Natural killer cell treated with Interleukin-12 subunit alpha and Interleukin-12 subunit beta and Interleukin-15 and Interleukin-18, amount 100 ng/mL, for 72 hours (primary cell): ENCODE data around the gene WDR93. TPM values are rescaled to one million over a fixed set of nuclear protein-coding genes. Genes with fewer than 3 reads are reported as not detected.

Experiments
- ATAC-seq, 2 donors: fragments of 150-1000 bp; cut with Tn5 transposase in 1 of 2; sonication (Bioruptor Pico), chemical (Tn5 transposase) in 1 of 2; 2 replicates each; pipeline ENCODE4 v1.10.0; 2021
- DNase-seq: peaks from one replicate; pipeline ENCODE4 v3.0.0; 2022; ENCODE audit warnings: low spot score
- H3K27ac Mint-ChIP-seq, 2 donors: 1 replicate in 1 of 2; 2 replicates in 1 of 2; pipeline ENCODE4 v1.8.0; 2022; ENCODE audit warnings: mixed read lengths in 2 of 2, mild to moderate bottlenecking in 1 of 2, moderate library complexity in 1 of 2
- H3K27me3 Mint-ChIP-seq, 2 donors: 1 replicate in 1 of 2; 2 replicates in 1 of 2; pipeline ENCODE4 v1.8.0; 2022; ENCODE audit warnings: mixed read lengths in 2 of 2
- H3K36me3 Mint-ChIP-seq: one replicate; pipeline ENCODE4 v1.8.0; 2022; ENCODE audit warnings: mixed read lengths
- H3K4me1 Mint-ChIP-seq, 2 donors: 1 replicate in 1 of 2; 2 replicates in 1 of 2; pipeline ENCODE4 v1.8.0; 2022; ENCODE audit warnings: low read depth in 2 of 2, mixed read lengths in 2 of 2, mild to moderate bottlenecking in 1 of 2
- H3K4me3 Mint-ChIP-seq: one replicate; pipeline ENCODE4 v1.8.0; 2022; ENCODE audit warnings: mixed read lengths
- H3K9me3 Mint-ChIP-seq: 2 replicates; pipeline ENCODE4 v1.8.0; 2022; ENCODE audit warnings: mixed read lengths
- total RNA-seq, 2 donors: library from RNA; stranded (reverse); gene quantifications; one replicate each; pipeline ENCODE4 v1.2.3, GENCODE V29; 2022

WDR93 gene
- total RNA-seq, 2 donors from 2014 or later, result not detected

DNA sequence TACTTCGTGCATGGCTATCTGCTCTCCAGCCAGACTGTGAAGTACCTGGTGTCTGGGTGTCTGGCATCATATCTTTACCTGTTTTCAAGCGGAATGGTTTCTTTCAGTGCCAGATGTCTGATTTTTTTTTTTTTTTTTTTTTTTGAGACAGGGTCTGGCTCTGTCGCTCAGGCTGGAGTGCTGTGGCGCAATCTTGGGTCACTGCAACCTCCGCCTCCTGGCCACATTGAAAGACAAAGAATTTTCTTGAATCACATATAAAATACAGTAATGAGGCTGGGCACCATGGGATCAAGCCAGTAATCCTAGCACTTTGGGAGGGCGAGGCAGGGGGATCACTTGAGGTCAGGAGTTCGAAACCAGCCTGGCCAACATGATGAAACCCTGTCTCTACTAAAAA is 63.2 kb downstream of the WDR93 start:
- Mint-ChIP-seq H3K9me3 (no peaks in the 10 kb centered on the region), H3K36me3 (no peaks in the 10 kb centered on the region), H3K27ac (no peak overlapping the region), H3K27me3 (peaks cover 12 to 15% of the 10 kb centered on the region in 2 donors), H3K4me1 (peaks cover 0 to 2% of the 10 kb centered on the region in 2 donors), H3K4me3 (no peak overlapping the region)
- DNase-seq, result no peak
- no peak for ATAC-seq

DNA sequence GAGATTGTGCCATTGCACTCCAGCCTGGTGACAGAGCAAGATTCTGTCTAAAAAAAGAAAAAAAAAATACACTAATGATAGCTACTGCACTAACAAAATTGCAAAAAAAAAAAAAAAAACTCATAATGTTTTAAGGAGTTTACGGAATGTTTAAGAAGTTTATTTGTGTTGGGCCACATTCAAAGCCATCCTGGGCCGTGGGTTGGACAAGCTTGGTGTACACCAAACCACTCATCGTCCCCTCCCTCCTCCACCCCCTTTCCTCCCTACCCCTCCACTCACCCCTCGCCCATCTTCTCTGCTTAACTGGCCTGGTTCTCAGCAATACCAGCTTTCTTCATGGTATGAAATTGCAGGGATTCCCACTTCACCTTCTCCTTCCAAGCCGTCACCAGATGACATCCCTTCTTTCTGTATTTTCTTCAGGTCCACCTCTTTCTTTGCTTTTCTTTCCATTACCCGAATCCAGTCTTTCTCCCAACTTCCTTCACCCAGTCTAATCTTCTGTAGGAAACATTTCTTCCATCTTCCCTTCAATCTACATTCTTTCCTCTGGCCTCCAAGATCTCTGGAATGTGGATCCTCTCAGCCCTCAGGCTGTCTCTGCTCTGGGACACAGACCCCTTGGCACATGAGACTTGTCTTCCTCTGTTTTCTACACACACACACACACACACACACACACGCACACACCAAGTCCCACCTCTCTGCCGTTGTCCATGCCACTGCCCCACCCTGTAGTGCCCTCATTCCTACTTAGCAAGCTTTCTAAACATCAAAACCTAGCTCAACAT is 63.9 kb downstream of the WDR93 start:
- Mint-ChIP-seq H3K36me3 (no peaks in the 10 kb centered on the region), H3K4me3 (no peak overlapping the region), H3K27ac (no peak overlapping the region), H3K27me3 (peaks cover 12 to 15% of the 10 kb centered on the region in 2 donors), H3K4me1 (peaks cover 0 to 2% of the 10 kb centered on the region in 2 donors), H3K9me3 (no peaks in the 10 kb centered on the region)
- DNase-seq (no peak), ATAC-seq (no peak)

DNA sequence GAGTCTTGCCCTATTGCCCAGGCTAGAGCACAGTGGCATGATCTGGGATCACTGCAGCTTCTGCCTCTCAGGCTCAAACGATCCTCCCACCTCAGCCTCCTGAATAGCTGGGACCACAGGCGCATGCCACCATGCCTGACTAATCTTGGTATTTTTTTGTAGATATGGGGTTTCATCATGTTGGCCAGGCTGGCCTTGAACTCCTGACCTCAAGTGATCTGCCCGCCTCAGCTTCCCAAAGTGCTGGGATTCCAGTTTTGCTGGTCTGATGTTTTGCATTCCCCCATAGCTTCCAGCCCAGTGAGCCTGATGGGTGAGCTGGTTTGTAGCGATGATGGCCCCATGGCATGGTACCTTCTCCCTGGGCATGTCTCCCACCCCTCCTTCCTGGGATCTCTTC is 65.1 kb downstream of the WDR93 start:
- Mint-ChIP-seq H3K9me3 (no peaks in the 10 kb centered on the region), H3K36me3 (no peaks in the 10 kb centered on the region), H3K27ac (no peak overlapping the region), H3K4me1 (no peaks in the 10 kb centered on the region), H3K4me3 (no peak overlapping the region), H3K27me3 (peaks cover 15% of the 10 kb centered on the region in 2 donors)
- ATAC-seq (no peak), DNase-seq (no peak)

DNA sequence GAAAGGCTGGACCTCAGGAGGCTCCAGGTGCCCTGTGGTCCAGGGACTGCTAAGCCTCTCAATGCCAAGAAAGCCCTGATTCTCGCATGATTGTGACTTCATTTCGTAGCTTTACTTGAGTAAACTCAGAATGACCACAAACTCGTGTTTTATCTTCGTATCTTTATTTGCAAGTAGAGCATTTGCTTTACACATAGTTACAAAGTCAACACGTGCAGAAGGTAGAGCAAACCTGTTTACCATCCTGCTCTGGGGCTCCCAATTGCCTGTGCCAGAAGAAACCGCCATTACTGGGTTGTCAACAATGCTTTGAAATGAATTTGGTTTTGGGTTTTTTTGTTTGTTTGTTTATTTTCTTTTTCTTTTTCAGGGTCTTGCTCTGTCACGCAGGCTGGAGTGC is 66.3 kb downstream of the WDR93 start:
- H3K4me3 Mint-ChIP-seq, result no peak overlapping the region
- H3K36me3 Mint-ChIP-seq, result no peaks in the 10 kb centered on the region
- H3K4me1 Mint-ChIP-seq, result peaks cover 0 to 3% of the 10 kb centered on the region in 2 donors
- H3K27ac Mint-ChIP-seq, result no peak overlapping the region
- ATAC-seq, result no peak
- no peak for DNase-seq
- no peaks in the 10 kb centered on the region for H3K9me3 Mint-ChIP-seq
- peaks cover 15% of the 10 kb centered on the region in 2 donors for H3K27me3 Mint-ChIP-seq

DNA sequence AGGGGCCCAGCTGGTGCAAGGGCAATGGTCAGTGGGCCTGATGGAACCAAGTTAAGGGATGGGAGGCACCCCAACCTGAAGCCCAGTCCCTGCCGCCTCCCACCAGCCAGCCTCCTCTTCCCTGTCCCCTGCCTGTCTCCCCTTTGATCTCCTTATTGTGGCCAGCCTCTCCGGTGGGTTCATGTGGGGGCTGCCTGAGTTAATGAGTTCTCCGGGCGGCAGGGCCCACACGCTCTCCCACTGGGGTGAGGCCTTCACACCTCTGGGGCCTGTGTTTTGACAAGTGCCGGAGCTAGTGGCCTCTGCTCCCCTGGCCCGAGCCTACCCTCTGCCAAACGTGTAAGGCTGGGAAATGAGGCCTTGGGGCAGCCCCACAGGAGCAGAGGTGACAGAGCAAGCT is 67.7 kb downstream of the WDR93 start:
- H3K27ac Mint-ChIP-seq, result no peak overlapping the region
- DNase-seq (no peak), ATAC-seq (no peak)
- no peak overlapping the region for H3K4me3 Mint-ChIP-seq
- H3K27me3 Mint-ChIP-seq, result peaks cover 15% of the 10 kb centered on the region in 2 donors
- H3K9me3 Mint-ChIP-seq, result no peaks in the 10 kb centered on the region
- peaks cover 0 to 3% of the 10 kb centered on the region in 2 donors for H3K4me1 Mint-ChIP-seq
- H3K36me3 Mint-ChIP-seq, result no peaks in the 10 kb centered on the region

DNA sequence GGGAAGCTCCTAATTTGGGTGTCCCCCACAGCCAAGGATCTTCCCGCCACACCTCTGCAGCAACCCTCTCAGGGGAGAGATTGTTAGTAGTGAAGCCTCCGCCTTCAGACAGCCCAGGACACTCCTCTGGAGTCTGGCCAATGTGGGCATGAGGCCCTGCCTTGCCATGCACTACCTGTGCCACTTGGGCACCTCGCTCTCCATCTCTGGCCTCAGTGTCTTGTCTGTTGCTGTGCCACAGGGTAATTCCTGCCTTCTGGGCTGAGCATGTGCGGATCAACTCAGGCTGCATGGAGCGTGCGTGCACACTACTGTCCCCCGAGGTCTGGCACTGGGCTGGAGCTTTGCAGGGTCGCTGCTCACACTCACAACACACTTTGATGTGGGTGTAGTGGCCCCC is 68.4 kb downstream of the WDR93 start:
- H3K27me3 Mint-ChIP-seq, result peaks cover 15% of the 10 kb centered on the region in 2 donors
- ATAC-seq (peak; percentile 8 to 11), DNase-seq (no peak)
- H3K4me3 Mint-ChIP-seq, result no peak overlapping the region
- no peak overlapping the region for H3K27ac Mint-ChIP-seq
- H3K36me3 Mint-ChIP-seq, result no peaks in the 10 kb centered on the region
- H3K4me1 Mint-ChIP-seq, result peaks cover 0 to 3% of the 10 kb centered on the region in 2 donors
- no peaks in the 10 kb centered on the region for H3K9me3 Mint-ChIP-seq

DNA sequence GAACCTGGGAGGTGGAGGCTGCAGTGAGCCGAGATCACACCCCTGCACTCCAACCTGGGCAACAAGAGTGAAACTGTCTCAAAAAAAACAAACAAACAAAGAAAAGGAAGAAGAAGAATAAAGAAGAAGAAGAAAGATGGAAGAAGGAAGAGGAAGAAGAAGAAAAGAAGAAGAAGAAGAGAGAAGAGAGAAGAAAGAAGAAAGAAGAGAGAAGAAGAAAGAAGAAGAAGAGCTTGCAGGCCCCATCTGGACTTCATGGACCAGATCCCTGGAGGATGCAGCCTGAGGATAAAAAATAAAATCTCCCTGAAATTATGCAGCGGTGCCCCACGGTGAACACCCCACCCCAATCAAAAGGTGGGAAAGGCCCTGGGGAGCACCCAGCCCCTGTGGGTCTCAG is 69.2 kb downstream of the WDR93 start:
- Mint-ChIP-seq H3K36me3 (no peaks in the 10 kb centered on the region), H3K4me1 (peaks cover 0 to 3% of the 10 kb centered on the region in 2 donors), H3K27me3 (peaks cover 9 to 11% of the 10 kb centered on the region in 2 donors), H3K27ac (no peak overlapping the region), H3K4me3 (no peak overlapping the region), H3K9me3 (no peaks in the 10 kb centered on the region)
- DNase-seq (no peak), ATAC-seq (no peak)

DNA sequence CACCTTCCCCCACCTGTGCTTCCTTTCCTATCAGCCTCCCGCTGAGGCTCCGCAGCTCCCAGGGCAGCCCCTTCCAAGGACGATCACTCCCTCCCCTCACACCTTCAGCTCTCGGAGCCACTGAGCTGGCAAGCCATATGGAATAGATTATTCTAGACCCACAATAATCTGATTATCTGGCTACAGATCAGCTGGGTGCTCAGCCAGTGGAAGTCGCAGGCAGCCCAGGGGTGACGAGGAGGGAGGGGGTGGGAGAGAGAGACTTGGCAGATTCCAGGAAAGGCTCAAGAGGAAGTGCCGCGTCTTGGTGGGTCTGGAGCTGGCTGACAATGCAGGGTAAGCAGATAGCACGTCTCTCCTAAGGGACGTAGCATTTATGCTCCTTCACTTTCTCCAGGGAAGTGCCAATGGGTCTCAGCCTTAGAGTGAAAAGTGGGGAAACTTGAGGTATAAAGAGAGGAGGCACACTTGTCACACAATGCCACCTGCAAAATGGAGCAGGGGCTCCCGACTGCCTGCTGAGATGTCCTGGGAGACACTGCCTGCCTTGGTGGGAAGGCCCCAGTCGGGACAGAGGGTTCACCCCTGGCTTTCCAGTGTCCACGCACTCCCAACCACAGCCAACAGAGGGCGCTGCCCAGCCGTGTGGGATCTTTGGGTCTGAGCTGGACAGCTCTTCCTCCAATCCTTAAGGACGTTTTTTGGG is 69.8 kb downstream of the WDR93 start:
- Mint-ChIP-seq H3K36me3 (no peaks in the 10 kb centered on the region), H3K27me3 (peaks cover 3 to 11% of the 10 kb centered on the region in 2 donors), H3K4me3 (no peak overlapping the region), H3K9me3 (no peaks in the 10 kb centered on the region), H3K27ac (no peak overlapping the region), H3K4me1 (peaks cover 0 to 3% of the 10 kb centered on the region in 2 donors)
- peak; percentile 75 for DNase-seq
- ATAC-seq, result peak; percentile 76 to 84

DNA sequence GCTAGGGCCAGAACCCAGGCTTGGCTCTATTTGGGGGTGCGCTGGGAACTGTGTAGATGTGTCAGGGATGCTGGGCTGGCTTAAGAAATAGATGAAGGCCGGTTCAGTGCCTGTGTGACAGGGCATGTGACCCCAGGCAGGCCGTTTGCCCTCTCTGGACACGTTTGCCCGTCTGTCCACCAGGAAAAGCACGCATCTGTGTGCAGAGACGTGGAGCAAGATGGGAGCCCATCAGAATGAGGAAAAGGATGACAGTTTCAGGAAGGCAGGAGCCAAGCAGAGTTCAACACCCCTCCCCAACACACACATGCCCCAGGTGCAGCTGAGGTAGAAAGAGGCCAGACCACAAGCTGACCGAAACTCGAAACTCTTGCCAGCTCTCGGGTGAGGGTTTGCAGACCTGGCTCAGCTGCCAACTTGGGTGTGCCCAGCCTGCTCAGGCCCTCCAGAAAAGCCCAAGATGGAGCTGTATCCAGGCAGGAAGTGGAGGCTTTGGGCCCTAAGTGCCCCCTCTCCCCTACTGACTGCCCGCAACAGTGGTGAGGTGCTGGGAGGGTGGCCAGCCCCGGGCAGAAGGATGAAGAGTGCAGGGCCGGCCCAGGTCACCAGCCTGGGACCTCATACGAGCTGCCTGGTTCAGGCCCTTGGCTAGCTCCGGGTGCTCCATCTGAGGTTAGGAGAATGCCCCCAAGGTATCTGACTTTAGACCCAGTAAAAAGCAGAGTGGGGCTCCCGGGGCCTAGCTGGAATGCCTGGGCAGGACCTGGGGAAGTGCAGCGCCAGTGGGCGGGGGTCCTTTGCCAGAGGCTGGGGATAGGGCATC is 70.6 kb downstream of the WDR93 start:
- H3K4me1 Mint-ChIP-seq, result peaks cover 0 to 3% of the 10 kb centered on the region in 2 donors
- no peak for ATAC-seq
- no peak for DNase-seq

DNA sequence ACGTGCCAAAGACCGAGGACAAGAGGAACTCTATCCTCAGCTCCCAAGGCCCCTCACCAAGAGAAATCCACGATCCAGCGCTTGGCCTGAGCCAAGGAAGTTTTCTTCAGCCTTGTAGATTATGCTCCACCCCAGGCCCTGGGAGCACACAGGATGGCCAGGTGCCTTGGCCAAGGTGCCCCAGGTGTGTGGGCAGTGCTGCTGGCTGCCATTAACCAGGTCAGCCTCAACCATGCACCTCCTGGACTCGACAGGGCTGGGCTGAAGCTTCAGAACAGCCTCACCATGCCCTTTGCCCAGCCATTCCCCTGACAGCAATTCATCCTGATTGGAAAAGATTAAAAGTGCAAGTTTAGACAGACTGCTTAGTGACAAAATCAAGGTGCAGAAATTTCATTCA is 71.3 kb downstream of the WDR93 start:
- H3K27ac Mint-ChIP-seq, result no peak overlapping the region
- H3K4me3 Mint-ChIP-seq, result no peak overlapping the region
- no peaks in the 10 kb centered on the region for H3K36me3 Mint-ChIP-seq
- no peak for ATAC-seq
- H3K4me1 Mint-ChIP-seq, result peaks cover 0 to 3% of the 10 kb centered on the region in 2 donors
- DNase-seq, result no peak
- no peaks in the 10 kb centered on the region for H3K9me3 Mint-ChIP-seq
- peaks cover 0 to 6% of the 10 kb centered on the region in 2 donors for H3K27me3 Mint-ChIP-seq

More for the DNA sequence above, 70.6 kb downstream of the WDR93 start:
- H3K27ac Mint-ChIP-seq, result no peak overlapping the region
- H3K27me3 Mint-ChIP-seq, result peaks cover 0 to 6% of the 10 kb centered on the region in 2 donors
- no peaks in the 10 kb centered on the region for H3K9me3 Mint-ChIP-seq
- no peak overlapping the region for H3K4me3 Mint-ChIP-seq
- no peaks in the 10 kb centered on the region for H3K36me3 Mint-ChIP-seq

DNA sequence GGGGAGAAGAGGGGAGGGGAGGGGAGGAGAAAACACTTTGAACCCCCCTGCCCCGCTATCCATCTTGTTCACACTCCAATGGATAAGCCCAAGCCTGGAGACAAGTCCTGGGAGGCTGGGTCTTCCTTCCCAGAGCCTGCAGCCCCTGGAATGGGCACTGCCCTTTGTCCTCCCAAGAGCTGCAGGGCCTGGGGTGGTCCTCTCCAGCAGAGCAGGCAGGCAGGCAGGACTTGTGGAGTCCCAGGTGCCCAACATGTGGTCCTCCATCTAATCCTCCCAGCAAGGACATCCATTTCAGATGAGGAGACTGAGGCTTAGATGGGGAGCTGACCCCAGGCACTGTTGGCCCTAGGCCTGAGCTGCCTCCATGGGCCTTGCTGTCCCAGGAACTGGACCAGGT is 75.1 kb downstream of the WDR93 start:
- DNase-seq, result no peak
- no peaks in the 10 kb centered on the region for H3K9me3 Mint-ChIP-seq
- H3K27ac Mint-ChIP-seq, result no peak overlapping the region
- no peaks in the 10 kb centered on the region for H3K36me3 Mint-ChIP-seq
- peaks cover 0 to 3% of the 10 kb centered on the region in 2 donors for H3K4me1 Mint-ChIP-seq
- no peak for ATAC-seq
- H3K4me3 Mint-ChIP-seq, result no peak overlapping the region
- H3K27me3 Mint-ChIP-seq, result no peaks in the 10 kb centered on the region

DNA sequence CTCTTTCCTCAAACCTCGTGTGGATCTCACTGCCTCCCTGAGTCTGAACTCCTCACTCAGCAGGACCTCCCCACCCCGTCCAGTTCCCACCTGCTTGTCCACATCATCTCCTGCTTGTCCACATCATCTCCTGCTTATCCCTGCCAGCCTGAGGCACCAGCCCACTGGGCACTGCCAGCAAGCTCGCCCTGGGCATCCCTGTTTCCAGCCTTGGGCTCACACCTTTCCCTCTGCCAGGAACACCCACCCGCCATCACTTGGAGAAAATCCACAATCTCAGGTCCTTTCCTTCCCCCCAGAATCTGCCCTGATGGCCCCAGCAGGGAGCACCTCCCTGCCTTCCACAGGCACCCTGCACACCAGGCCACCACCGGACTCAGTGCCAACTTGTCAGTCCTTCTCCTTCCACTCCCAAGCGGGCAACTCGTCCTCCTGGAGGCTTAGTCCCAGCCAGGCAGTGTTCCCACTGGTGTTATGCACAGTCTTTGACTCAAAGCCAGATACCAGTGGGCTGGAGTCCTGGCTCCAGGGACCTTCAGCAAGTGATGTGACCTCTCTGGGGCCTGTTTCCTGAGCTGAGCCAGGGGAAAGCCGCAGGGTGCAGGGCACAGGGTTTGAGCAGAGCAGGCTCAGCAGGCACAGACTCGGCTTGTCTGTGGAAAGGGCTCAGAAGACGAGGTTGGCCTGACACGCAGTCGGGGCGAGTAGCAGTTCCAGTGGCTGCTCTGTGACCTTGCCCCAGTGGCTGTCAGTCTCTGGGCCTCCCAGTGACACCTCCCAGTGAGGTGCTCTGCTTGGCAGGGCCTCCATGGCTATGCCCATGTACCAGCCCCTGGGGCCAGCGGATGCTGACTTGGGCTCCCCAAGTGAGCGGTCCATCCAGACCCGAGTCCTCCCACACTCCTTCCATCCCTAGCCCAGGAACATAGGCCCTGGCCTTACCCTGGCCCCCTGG is 76.0 kb downstream of the WDR93 start:
- Mint-ChIP-seq H3K36me3 (no peaks in the 10 kb centered on the region), H3K4me3 (no peak overlapping the region), H3K9me3 (no peaks in the 10 kb centered on the region), H3K27ac (no peak overlapping the region), H3K27me3 (no peaks in the 10 kb centered on the region), H3K4me1 (no peaks in the 10 kb centered on the region)
- ATAC-seq (peak in 1 of 2 donors; percentile 20), DNase-seq (no peak)

DNA sequence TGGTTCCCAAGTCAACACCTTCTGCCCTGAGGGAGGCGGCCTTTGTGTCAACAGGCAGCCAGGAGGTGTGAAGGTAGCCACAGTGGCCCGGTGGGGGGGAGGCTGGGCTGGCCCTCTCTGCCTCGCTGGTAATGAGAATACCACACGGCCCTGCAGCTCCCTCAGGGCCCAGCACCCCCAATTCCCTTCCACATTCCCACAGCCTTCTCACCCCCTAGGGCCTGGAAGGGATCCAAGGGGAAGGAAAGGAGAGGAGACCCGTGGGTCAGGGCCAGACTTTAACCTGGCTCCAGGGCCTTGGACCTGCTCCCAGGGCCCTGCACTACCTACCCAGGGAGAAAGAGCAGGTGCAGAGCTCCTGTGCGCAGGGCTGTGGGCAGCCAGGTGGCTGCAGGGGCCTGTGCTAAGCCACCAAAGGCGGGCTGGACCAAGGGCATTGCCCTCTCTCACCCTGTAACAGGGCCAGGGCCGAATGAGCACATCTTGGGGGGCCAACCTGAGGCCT is 76.9 kb downstream of the WDR93 start:
- peak; percentile 11 to 41 for ATAC-seq

More for the DNA sequence above, 76.9 kb downstream of the WDR93 start:
- no peaks in the 10 kb centered on the region for H3K27me3 Mint-ChIP-seq
- no peak for DNase-seq
- H3K36me3 Mint-ChIP-seq, result no peaks in the 10 kb centered on the region
- no peaks in the 10 kb centered on the region for H3K9me3 Mint-ChIP-seq
- no peak overlapping the region for H3K4me3 Mint-ChIP-seq
- no peaks in the 10 kb centered on the region for H3K4me1 Mint-ChIP-seq
- H3K27ac Mint-ChIP-seq, result no peak overlapping the region
